Erythroblast (primary cell): ENCODE data around the gene HSPA14.
"Not testable (repeated sequence)": the region's sequence is repeated elsewhere in the genome, so short reads cannot be mapped to it uniquely, and the experiment has no call there.

Source experiments
- DNase-seq, 2 experiments: peaks; one replicate each; lab custom pipeline; 2025; lab: John Stamatoyannopoulos, UW
- GATA1 ChIP-seq: IDR thresholded peaks from 2 replicates; pipeline ENCODE4 v1.6.1; 2011; ENCODE audit warnings: low read depth, mild to moderate bottlenecking, control low read depth, low read length, moderate library complexity
- POLR2A ChIP-seq: IDR thresholded peaks from 2 replicates; pipeline ENCODE4 v1.6.1; 2011; ENCODE audit warnings: mild to moderate bottlenecking, low read length

Gene HSPA14, protein sequence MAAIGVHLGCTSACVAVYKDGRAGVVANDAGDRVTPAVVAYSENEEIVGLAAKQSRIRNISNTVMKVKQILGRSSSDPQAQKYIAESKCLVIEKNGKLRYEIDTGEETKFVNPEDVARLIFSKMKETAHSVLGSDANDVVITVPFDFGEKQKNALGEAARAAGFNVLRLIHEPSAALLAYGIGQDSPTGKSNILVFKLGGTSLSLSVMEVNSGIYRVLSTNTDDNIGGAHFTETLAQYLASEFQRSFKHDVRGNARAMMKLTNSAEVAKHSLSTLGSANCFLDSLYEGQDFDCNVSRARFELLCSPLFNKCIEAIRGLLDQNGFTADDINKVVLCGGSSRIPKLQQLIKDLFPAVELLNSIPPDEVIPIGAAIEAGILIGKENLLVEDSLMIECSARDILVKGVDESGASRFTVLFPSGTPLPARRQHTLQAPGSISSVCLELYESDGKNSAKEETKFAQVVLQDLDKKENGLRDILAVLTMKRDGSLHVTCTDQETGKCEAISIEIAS

DNA sequence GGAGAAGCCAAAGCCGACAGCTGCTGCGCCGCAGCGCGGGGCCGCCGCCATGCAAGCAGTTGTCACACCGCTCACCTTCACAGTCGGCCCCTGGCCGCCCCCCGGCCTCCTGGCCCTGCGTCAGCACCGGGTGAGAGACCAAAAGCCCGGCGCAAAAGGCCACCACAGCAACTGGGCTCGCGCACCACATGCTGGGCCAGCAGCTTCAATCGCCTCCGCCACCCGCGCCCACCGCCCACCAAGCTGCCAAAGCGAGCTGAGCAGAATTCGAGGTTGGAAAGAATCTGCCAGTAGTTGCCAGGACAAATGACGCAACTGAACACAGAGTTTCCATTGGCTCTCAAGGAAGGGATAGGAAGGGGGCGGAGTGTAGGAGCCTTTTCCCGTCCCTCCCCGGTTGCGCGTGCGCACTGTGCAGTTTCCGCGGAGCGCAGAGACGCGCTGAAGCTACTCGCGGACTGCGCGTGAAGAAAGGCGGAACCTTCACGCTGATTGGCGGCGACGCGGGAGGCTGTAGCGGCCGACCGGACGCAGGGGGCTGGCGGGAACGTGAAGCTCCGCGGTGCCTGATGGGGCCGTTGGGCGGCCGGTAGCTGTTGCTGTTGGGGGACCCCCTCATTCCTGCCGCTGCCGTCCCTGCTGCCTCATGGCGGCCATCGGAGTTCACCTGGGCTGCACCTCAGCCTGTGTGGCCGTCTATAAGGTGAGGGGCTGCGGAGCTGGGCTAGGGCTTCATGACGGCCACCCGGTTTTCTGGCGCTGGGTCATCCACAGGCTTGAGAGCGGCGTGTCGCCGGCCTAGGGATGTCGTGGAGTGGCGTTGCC lies at the start of gene HSPA14, which contains the start of the genes CDNF and MSANTD7:
Gene HSPA14 (plus strand): TSS at position 550 of the 825 bp plus-strand sequence. CDS start 97 bp downstream, at position 647.
Gene CDNF (minus strand): TSS at position 281 of the 825 bp plus-strand sequence. CDS start 91 bp downstream, at position 190.
Gene MSANTD7 (plus strand): TSS at position 550 of the 825 bp plus-strand sequence. CDS start 3,979 bp downstream, outside the sequence.
- peak; percentile 99 to 100 for DNase-seq
- TF ChIP-seq POLR2A (peak; percentile 95), GATA1 (no peak)

DNA sequence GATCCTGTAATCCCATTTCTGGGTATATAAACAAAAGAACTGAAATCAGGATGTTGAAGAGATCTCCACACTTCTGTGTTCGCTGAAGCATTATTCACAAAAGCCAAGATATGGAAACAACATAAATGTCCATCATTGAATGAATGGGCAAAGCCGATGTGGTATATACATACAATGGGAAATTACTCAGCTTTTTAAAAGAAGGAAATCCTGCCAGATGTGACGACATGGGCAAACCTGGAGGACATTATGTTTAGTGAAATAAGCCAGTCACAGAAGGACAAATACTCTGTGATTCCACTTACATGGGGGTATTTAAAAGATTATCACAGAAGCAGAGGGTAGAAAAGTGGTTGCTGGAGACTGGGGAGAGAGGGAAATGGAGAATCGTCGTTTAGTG lies 39.5 kb upstream of the HSPA14 start:
- TF ChIP-seq GATA1 (no peak), POLR2A (no peak)
- DNase-seq, result no peak

DNA sequence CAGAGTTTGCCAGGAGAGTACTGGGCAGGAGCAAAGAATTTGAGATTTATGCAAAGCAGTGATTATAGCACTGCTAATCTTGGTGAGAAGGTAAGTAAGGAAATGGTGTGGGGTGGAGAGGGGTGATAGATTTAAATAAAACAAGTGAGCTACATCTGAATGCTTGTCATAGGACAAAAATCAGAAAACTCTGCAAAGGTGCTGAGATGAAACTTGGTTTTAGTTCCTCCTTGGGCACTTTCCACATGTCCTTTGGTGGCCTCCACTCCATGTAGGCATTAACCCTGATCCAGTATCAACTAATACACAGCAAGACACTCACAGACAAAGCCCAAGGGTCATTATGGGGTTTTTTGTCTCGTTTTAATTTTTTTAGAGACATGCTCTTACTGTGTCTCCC lies 37.7 kb upstream of the HSPA14 start:
- no peak for DNase-seq
- TF ChIP-seq POLR2A (no peak), GATA1 (no peak)

DNA sequence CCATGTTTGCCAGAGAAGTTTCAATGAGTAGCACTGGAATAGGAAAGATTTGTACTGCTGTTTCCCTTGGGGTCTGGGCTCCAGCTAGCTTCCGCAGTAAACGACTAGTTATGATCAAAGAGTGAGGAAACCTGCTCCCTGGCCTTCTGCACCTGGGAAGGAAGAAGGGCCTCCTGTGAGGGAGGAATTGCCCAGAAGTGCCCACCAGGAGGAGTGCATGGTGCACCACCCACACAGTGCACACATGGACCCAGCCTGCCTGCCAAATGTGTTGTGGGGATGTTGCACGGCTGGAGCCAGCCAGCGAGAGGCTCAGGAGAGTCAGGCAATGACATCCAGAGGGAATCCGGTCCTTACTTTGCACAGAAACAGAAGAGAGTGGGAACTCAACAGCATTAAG lies 36.4 kb upstream of the HSPA14 start:
- TF ChIP-seq POLR2A (no peak), GATA1 (no peak)
- DNase-seq, result peak; percentile 7 to 10

DNA sequence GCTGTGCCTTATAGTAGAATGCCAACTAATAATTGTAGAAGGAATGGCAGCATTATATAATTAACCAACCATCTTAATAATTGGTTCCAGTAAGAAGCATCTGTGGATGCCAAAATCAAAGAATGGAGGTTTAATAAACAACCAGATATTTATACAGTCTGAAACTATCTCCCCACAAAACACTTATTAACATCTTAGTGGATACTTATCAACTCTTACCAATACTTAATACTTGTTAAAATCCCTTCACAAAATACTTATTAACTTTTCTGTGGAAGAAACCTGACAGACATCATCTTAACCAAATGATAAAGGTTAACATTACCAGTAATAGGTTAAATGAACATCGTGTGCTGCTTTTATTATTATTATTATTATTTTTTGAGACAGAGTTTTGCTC lies 34.3 kb upstream of the HSPA14 start:
- TF ChIP-seq POLR2A (no peak), GATA1 (no peak)
- no peak for DNase-seq

DNA sequence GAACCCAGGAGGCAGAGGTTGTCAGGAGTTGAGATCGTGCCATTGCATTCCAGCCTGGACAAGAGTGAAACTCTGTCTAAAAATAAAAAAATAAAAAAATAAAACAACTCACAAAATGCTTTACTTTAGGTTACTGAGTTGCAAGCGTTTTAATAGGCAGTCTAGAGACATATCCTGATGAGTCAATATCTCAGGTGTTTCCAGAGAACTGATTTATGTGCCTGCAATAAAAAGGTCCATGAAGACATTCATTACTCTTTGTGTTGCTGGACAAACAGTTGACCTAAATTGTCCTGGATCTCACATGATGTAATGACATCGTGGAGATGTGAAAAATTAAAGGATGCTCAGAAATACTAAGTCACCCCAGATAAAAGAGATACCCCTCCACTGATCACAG lies 31.8 kb upstream of the HSPA14 start:
- no peak for DNase-seq
- TF ChIP-seq GATA1, result no peak
- no peak for TF ChIP-seq POLR2A

DNA sequence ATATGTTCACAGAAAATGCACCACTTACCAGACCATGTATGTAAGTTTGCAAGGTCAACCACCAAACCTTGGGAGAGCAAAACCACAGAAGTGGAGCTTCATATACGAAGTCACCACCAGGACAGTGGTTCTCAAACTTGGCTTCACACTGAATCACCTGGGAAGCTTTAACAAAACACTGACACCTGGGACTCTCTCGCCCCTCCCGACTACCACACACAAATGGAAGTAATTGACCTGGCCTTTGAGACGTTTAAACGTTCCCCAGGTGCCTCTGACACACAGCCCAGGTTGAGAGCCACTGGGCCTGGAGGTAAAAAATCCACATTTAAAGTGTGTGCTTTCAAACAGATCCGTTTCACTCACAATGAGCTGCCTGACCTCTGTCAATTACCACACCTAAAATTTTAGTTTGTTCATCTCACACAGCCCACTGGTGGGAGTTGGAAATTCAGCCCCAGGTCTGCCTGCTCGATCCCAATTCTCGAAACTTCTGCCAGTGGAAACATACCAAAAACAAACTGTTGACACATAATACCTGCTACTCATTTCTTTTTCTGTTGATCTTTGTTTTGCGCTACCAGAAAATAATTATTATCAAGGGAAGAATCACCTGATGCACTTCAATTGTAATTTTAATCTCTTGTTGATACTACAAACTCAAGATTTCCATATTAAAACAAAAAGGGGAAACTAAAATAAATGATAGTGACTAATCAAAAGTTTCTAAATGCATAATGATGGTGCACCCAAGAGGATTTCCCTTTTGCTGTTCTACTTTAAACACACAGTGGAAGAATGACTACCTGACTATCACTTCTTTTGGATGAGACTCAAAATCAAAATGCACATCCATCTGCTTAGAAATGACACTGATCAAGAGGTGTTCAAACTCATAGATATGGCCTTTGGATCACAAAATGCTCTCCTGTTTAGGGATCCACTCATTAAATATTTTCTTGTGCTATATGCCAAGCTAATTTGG lies 26.8 kb upstream of the HSPA14 start:
- TF ChIP-seq POLR2A, result no peak
- no peak for TF ChIP-seq GATA1
- no peak for DNase-seq

DNA sequence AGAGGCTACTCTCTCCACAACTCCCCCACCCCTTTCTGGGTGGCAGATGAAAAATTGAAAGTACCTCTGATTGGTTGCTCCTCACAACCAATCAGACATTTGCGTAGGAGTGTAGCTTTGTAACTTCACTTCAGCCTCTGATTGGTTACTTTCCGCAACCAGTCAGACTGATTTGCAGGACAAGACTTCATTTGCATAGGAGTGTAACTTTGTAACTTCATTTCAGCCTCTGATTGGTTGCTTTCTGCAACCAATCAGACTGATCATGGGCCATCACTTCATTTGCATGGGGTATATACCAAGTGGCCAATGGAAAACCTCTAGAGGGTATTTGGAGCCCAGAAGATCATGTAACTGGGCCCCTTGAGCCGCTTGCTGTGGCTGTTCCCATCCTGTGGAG lies 25.8 kb upstream of the HSPA14 start:
- TF ChIP-seq POLR2A, result no peak
- TF ChIP-seq GATA1, result no peak
- DNase-seq, result peak in 1 of 2 experiments; percentile 4

DNA sequence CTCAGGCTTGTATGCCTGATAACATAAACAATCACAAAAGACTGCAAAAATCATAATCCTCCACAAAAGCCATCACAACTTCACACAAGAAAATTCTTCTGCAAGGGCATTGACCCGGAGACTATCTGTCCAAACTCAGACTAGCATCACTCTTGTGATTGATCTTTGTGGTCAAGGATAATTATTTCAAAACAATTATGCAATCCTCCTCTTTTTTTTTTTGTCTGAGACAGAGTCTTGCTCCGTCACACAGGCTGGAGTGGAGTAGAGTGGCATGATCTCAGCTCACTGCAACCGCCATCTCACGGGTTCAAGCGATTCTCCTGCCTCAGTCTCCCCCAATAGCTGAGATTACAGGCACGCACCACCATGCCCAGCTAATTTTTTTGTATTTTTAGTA lies 22.4 kb upstream of the HSPA14 start:
- TF ChIP-seq POLR2A (no peak), GATA1 (no peak)
- DNase-seq, result no peak

DNA sequence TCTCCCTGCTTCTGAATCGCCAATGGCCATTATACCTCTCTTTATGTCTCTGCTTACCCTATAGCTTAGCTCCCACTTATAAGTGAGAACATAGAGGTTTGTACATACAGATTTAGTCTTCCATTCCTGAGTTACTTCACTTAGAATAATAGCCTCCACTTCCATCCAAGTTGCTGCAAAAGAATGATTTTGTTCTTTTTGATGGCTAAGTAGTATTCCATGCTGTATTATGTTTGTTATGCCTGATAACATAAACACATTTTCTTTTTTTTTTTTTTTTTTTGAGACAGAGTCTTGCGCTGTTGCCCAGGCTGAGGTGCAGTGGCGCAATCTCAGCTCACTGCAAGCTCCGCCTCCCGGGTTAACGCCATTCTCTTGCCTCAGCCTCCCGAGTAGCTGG lies 21.4 kb upstream of the HSPA14 start:
- not testable (repeated sequence) for DNase-seq

DNA sequence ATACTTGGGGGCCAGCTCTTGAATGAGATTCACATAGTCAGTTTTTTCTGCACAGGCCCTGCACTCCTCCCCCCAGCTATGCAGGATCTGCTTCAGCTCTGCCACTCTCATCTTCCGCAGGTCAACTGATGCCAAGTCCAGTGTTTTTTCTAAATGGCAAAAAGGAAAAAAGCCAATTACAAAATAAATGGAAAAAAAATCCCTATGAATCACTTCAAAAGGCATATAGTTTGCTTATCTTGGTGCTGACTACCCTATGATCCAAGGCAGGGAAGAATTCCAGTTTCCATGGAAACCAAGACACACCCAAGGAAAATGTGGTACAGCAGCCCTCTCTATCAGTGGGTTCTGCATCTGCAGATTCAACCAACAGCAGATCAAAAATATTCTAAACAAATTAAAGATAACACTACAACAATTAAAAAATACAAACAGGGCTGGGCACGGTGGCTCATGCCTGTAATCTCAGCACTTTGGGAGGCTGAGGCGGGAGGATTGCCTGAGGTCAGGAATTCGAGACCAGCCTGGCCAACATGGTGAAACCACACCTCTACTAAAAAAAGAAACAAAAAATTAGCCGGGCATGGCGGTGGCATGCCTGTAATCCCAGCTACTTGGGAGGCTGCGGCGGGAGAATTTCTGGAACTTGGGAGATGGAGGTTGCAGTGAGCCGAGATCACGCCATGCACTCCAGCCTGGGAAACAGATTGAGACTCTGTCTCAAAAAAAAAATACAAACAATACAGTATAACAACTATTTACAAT lies 17.9 kb upstream of the HSPA14 start:
- DNase-seq, result no peak
- TF ChIP-seq GATA1, result no peak
- no peak for TF ChIP-seq POLR2A

DNA sequence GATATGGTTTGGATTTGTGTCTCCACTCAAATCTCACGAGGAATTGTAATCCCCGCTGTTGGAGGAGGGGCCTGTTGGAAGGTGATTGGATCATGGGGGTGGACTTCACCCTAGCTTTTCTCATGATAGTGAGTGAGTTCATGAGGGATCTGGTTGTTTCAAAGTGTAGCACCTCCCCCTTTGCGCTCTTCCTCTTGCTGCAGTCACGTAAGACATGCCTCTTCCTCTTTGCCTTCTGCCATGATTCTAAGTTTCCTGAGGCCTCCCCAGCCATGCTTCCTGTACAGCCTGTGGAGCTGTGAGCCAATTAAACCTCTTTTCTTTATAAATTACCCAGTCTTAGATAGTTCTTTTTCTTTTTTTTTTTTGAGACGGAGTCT lies 17.3 kb upstream of the HSPA14 start:
- no peak for DNase-seq
- TF ChIP-seq POLR2A (no peak), GATA1 (no peak)
